ENCODE results near the gene LRRC15.

LRRC15 gene

DNA sequence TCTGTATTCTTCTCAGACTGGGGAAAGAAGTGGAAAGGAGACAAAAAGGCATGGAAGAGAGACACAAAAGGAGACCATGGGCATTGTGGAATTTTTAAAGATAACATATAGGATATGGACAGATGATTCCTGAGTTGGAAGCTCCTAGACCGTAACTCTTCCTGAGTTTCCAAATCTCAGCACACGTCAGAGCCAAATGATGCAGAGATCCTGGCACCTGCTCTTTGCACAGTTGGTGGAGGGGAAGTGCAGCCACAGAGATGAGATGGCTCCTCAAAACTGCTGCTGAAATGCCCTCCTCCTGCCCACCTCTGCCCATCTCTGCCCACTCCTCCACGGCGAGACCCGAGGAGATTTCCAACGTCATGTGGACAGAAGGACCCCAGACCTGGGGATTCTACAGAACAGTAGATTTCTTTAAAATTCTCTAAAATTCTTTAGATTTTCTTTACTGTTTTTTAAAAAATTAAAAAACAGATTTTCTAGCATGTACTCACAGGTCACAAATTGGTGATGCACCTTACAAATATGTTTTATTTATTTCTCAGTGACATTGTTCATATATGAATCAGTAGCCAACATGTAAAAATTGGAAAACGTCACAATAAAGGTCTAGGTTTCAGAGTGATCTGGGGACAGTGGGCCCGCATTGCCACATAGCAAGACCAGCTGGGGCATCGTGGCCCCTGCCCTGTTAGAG lies 26.5 kb downstream of the LRRC15 start:
- Histone ChIP-seq H3K9ac (ENCODE audit: low read depth, low read length, poor library complexity) (no peak overlapping the region), H3K4me1 (ENCODE audit: control insufficient read depth in 2 of 2, insufficient read depth in 1 of 2, low read depth in 1 of 2, low read length in 2 of 2) (peaks cover 2 to 4% of the 10 kb centered on the region in 2 donors), H2BK120ac (ENCODE audit: low read depth, low read length) (no peak overlapping the region), H3K4ac (ENCODE audit: low read length) (no peak overlapping the region), H3K36me3 (replicated peaks in 1 of 2; ENCODE audit: control insufficient read depth in 2 of 2, insufficient read depth in 2 of 2, low read length in 2 of 2) (no peaks in the 10 kb centered on the region), H3K18ac (ENCODE audit: low read length) (no peak overlapping the region), H3K27ac (replicated peaks; ENCODE audit: low read length) (no peak overlapping the region), H2AFZ (ENCODE audit: low read length) (no peak overlapping the region), H2BK5ac (ENCODE audit: low read length) (no peak overlapping the region), H2AK5ac (ENCODE audit: low read depth, low read length) (no peak overlapping the region), H4K8ac (ENCODE audit: low read depth, low read length) (no peak overlapping the region), H3K14ac (ENCODE audit: low read length) (no peak overlapping the region), H4K91ac (ENCODE audit: low read depth, low read length, poor library complexity) (no peak overlapping the region), H2BK12ac (ENCODE audit: low read length) (no peak overlapping the region), H3K4me3 (ENCODE audit: low read length in 2 of 2) (no peak overlapping the region), H3K9me3 (replicated peaks in 1 of 2; ENCODE audit: control insufficient read depth in 2 of 2, insufficient read depth in 1 of 2, low read depth in 1 of 2, low read length in 2 of 2) (no peaks in the 10 kb centered on the region), H3K4me2 (ENCODE audit: insufficient read depth, low read length, poor library complexity, severe bottlenecking) (no peak overlapping the region), H3K79me1 (ENCODE audit: low read depth, low read length) (no peaks in the 10 kb centered on the region), H3K23ac (ENCODE audit: low read depth, low read length, poor library complexity) (no peak overlapping the region), H2BK15ac (ENCODE audit: low read length) (no peak overlapping the region), H3K27me3 (ENCODE audit: control insufficient read depth in 3 of 3, insufficient read depth in 3 of 3, low read depth in 1 of 3, low read length in 3 of 3) (peaks cover 0 to 46% (median 2%) of the 10 kb centered on the region in 3 experiments)
- DNase-seq (ENCODE audit: low spot score) = no peak
- no CpG with 5 or more reads among the region's 9 CpGs for WGBS, 2 donors (ENCODE audit: extremely low coverage in 2 of 2, insufficient read length in 2 of 2, insufficient replicate concordance in 1 of 2)

DNA sequence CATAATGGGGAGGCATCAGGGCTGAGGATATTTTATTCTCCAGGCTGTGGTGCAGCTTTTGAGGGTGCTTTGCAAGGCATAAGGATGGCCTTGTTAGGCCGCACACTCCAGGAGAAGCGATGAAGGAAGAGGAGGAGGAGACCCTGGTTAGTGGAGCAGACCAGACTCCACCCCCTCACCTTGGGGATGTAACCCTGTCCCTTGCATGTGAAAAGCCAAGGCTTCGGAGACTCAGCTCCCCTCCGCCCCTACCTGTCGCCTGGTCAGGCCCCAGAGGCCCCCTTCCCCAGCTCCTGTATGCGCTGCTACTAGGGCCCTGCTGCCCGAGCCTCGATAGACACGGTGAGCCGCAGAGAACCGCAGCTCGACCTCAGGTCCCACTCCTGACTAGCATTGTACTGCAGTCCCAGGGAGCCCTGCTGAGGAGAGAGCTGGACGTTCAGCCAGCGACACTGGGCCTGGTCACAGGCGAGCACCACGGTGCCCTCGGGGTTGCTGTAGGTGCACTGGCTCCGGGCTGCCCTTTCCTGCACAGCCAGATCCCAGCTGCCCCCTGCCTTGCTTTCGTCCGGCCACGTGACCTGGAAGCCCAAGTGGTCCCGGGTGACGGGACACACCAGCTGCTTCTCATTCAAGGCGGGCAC lies 28.7 kb downstream of the LRRC15 start:
- Histone ChIP-seq H3K9ac (ENCODE audit: low read depth, low read length, poor library complexity) (peak overlapping the region; percentile 15), H3K27me3 (ENCODE audit: control insufficient read depth in 3 of 3, insufficient read depth in 3 of 3, low read depth in 1 of 3, low read length in 3 of 3) (peaks cover 0 to 33% (median 2%) of the 10 kb centered on the region in 3 experiments), H2AK5ac (ENCODE audit: low read depth, low read length) (peak overlapping the region; percentile 95), H3K4me3 (ENCODE audit: low read length in 2 of 2) (no peak overlapping the region), H2BK12ac (ENCODE audit: low read length) (peak overlapping the region; percentile 85), H4K91ac (ENCODE audit: low read depth, low read length, poor library complexity) (peak overlapping the region; percentile 40), H3K27ac (replicated peaks; ENCODE audit: low read length) (no peak overlapping the region), H4K8ac (ENCODE audit: low read depth, low read length) (no peak overlapping the region), H2BK15ac (ENCODE audit: low read length) (peak overlapping the region; percentile 99), H3K36me3 (replicated peaks in 1 of 2; ENCODE audit: control insufficient read depth in 2 of 2, insufficient read depth in 2 of 2, low read length in 2 of 2) (no peaks in the 10 kb centered on the region), H2AFZ (ENCODE audit: low read length) (no peak overlapping the region), H3K9me3 (replicated peaks in 1 of 2; ENCODE audit: control insufficient read depth in 2 of 2, insufficient read depth in 1 of 2, low read depth in 1 of 2, low read length in 2 of 2) (no peaks in the 10 kb centered on the region), H3K4me2 (ENCODE audit: insufficient read depth, low read length, poor library complexity, severe bottlenecking) (no peak overlapping the region), H3K23ac (ENCODE audit: low read depth, low read length, poor library complexity) (no peak overlapping the region), H3K18ac (ENCODE audit: low read length) (peak overlapping the region; percentile 86), H2BK120ac (ENCODE audit: low read depth, low read length) (peak overlapping the region; percentile 42), H2BK5ac (ENCODE audit: low read length) (no peak overlapping the region), H3K4me1 (ENCODE audit: control insufficient read depth in 2 of 2, insufficient read depth in 1 of 2, low read depth in 1 of 2, low read length in 2 of 2) (peaks cover 2 to 4% of the 10 kb centered on the region in 2 donors), H3K14ac (ENCODE audit: low read length) (peak overlapping the region; percentile 72), H3K4ac (ENCODE audit: low read length) (no peak overlapping the region), H3K79me1 (ENCODE audit: low read depth, low read length) (no peaks in the 10 kb centered on the region)
- no CpG with 5 or more reads among the region's 24 CpGs for WGBS, 2 donors (ENCODE audit: extremely low coverage in 2 of 2, insufficient read length in 2 of 2, insufficient replicate concordance in 1 of 2)
- DNase-seq (ENCODE audit: low spot score) = no peak

DNA sequence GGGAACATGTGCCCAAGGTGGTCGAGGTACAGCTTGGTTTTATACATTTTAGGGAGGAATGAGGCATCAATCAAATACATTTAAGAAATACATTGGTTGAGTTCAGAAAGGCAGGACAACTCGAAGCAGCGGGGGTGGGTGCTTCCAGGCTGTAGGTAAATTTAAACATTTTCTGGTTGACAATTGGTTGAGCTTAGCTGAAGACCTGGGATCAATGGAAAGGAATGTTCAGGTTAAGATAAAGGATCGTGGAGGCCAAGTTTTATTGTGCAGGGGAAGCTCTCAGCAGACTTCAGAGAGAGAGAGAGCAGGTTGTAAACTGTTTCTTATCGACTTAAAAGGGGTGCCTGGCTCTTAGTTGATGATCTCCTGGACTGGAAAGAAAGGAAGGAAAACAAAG lies 29.7 kb downstream of the LRRC15 start:
- H3K9ac ChIP-seq (ENCODE audit: low read depth, low read length, poor library complexity) = no peak overlapping the region
- H3K4me1 ChIP-seq (ENCODE audit: control insufficient read depth in 2 of 2, insufficient read depth in 1 of 2, low read depth in 1 of 2, low read length in 2 of 2) = peaks cover 2 to 4% of the 10 kb centered on the region in 2 donors
- no peak overlapping the region for H3K14ac ChIP-seq (ENCODE audit: low read length)
- H3K4me2 ChIP-seq (ENCODE audit: insufficient read depth, low read length, poor library complexity, severe bottlenecking) = no peak overlapping the region
- H4K91ac ChIP-seq (ENCODE audit: low read depth, low read length, poor library complexity) = no peak overlapping the region
- H2AK5ac ChIP-seq (ENCODE audit: low read depth, low read length) = no peak overlapping the region
- no peak overlapping the region for H2BK120ac ChIP-seq (ENCODE audit: low read depth, low read length)
- H3K4ac ChIP-seq (ENCODE audit: low read length) = no peak overlapping the region
- no peak overlapping the region for H3K27ac ChIP-seq (replicated peaks; ENCODE audit: low read length)
- H3K18ac ChIP-seq (ENCODE audit: low read length) = no peak overlapping the region
- no peaks in the 10 kb centered on the region for H3K79me1 ChIP-seq (ENCODE audit: low read depth, low read length)
- H4K8ac ChIP-seq (ENCODE audit: low read depth, low read length) = no peak overlapping the region
- no peak overlapping the region for H2AFZ ChIP-seq (ENCODE audit: low read length)
- no peak overlapping the region for H3K23ac ChIP-seq (ENCODE audit: low read depth, low read length, poor library complexity)
- no peak overlapping the region for H2BK15ac ChIP-seq (ENCODE audit: low read length)
- no CpG with 5 or more reads among the region's 5 CpGs for WGBS, 2 donors (ENCODE audit: extremely low coverage in 2 of 2, insufficient read length in 2 of 2, insufficient replicate concordance in 1 of 2)
- H3K4me3 ChIP-seq (ENCODE audit: low read length in 2 of 2) = no peak overlapping the region
- no peak overlapping the region for H2BK12ac ChIP-seq (ENCODE audit: low read length)
- H3K27me3 ChIP-seq (ENCODE audit: control insufficient read depth in 3 of 3, insufficient read depth in 3 of 3, low read depth in 1 of 3, low read length in 3 of 3) = peaks cover 0 to 30% (median 2%) of the 10 kb centered on the region in 3 experiments
- H2BK5ac ChIP-seq (ENCODE audit: low read length) = no peak overlapping the region
- no peak for DNase-seq (ENCODE audit: low spot score)
- no peaks in the 10 kb centered on the region for H3K36me3 ChIP-seq (replicated peaks in 1 of 2; ENCODE audit: control insufficient read depth in 2 of 2, insufficient read depth in 2 of 2, low read length in 2 of 2)
- no peaks in the 10 kb centered on the region for H3K9me3 ChIP-seq (replicated peaks in 1 of 2; ENCODE audit: control insufficient read depth in 2 of 2, insufficient read depth in 1 of 2, low read depth in 1 of 2, low read length in 2 of 2)

DNA sequence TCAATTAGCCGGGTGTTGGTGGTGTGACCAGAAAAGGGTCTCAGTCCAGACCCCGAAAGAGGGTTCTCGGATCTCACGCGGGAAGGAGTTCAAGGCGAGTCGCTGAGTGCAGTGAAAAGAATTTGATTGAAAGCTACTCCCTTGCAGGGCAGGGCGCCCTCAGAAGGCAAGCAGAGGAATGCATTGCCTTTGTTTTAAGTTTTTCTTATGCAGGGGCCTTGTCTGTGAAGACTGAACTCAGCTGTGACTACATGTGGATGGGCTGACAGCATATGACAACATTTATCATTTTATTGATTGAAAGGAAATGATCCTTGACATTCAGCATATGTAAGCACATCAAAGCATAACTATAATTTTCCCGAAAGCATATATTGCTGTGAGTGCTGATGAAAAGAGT lies 30.2 kb downstream of the LRRC15 start:
- Histone ChIP-seq H2AK5ac (ENCODE audit: low read depth, low read length) (no peak overlapping the region), H4K91ac (ENCODE audit: low read depth, low read length, poor library complexity) (no peak overlapping the region), H2AFZ (ENCODE audit: low read length) (peak overlapping the region; percentile 72), H3K9ac (ENCODE audit: low read depth, low read length, poor library complexity) (no peak overlapping the region), H3K14ac (ENCODE audit: low read length) (no peak overlapping the region), H3K36me3 (replicated peaks in 1 of 2; ENCODE audit: control insufficient read depth in 2 of 2, insufficient read depth in 2 of 2, low read length in 2 of 2) (no peaks in the 10 kb centered on the region), H3K4me2 (ENCODE audit: insufficient read depth, low read length, poor library complexity, severe bottlenecking) (no peak overlapping the region), H3K4me3 (ENCODE audit: low read length in 2 of 2) (no peak overlapping the region), H2BK120ac (ENCODE audit: low read depth, low read length) (no peak overlapping the region), H2BK12ac (ENCODE audit: low read length) (no peak overlapping the region), H2BK5ac (ENCODE audit: low read length) (no peak overlapping the region), H3K27ac (replicated peaks; ENCODE audit: low read length) (no peak overlapping the region), H3K18ac (ENCODE audit: low read length) (no peak overlapping the region), H3K9me3 (replicated peaks in 1 of 2; ENCODE audit: control insufficient read depth in 2 of 2, insufficient read depth in 1 of 2, low read depth in 1 of 2, low read length in 2 of 2) (no peaks in the 10 kb centered on the region), H3K79me1 (ENCODE audit: low read depth, low read length) (no peaks in the 10 kb centered on the region), H3K23ac (ENCODE audit: low read depth, low read length, poor library complexity) (no peak overlapping the region), H2BK15ac (ENCODE audit: low read length) (no peak overlapping the region), H4K8ac (ENCODE audit: low read depth, low read length) (no peak overlapping the region), H3K27me3 (ENCODE audit: control insufficient read depth in 3 of 3, insufficient read depth in 3 of 3, low read depth in 1 of 3, low read length in 3 of 3) (peaks cover 0 to 28% (median 2%) of the 10 kb centered on the region in 3 experiments), H3K4ac (ENCODE audit: low read length) (no peak overlapping the region), H3K4me1 (ENCODE audit: control insufficient read depth in 2 of 2, insufficient read depth in 1 of 2, low read depth in 1 of 2, low read length in 2 of 2) (peaks cover 2 to 4% of the 10 kb centered on the region in 2 donors)
- no CpG with 5 or more reads among the region's 9 CpGs for WGBS, 2 donors (ENCODE audit: extremely low coverage in 2 of 2, insufficient read length in 2 of 2, insufficient replicate concordance in 1 of 2)
- DNase-seq (ENCODE audit: low spot score) = no peak
